ENCODE results near the gene RBMS1. TPM values are rescaled to one million over a fixed set of nuclear protein-coding genes. Genes with fewer than 3 reads are reported as not detected.

The RBMS1 gene
- total and polyA plus RNA-seq, 7 donors = 8.4 to 43.2 (median 24.1) TPM

DNA sequence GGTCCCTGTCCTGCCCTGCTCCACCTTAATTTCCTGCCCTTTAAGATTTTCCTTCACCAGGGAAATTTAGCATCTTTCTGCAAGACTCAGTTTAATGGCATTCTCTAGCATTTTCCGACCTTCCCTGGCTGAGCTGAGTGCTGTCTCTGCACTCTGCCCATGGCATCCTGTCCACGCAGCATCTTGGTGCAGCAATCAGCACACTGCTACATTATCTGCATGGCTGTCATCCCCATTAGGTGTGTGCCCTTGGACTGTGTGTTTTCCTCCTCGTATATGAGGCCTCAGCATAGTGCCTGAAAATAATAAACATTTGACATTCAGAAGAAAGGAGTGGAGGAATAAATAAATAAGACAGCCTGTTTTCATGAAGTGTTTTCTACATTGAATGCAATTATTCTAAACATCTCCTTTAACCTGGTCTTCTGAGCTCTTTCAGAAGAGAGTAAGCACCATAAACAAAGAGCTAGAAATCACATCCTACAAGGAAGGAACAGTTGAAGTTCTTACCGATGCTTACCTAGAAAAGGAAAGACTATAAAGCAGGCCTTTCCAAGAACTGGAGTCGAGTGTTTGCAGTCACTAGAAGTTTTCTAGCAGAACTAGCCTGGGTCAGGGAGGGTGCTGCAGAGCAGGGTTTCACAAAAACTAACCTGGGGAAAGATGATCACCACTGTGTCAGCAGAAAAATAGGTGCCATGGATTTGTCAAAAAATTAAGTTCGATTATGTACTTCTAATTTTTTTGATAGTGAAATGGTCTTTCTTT is 162.2 kb downstream of the RBMS1 start:
- no peak overlapping the region for H3K4me3 ChIP-seq
- peaks cover 81% of the 10 kb centered on the region for H3K4me1 ChIP-seq
- 44 to 65% (median 50%) methylated on average over 6 of the region's 6 CpGs for WGBS, 3 donors
- no peaks in the 10 kb centered on the region for H3K27me3 ChIP-seq (ENCODE audit: insufficient read depth in 3 of 3, low read length in 2 of 3)
- TF ChIP-seq, protein P1, sequence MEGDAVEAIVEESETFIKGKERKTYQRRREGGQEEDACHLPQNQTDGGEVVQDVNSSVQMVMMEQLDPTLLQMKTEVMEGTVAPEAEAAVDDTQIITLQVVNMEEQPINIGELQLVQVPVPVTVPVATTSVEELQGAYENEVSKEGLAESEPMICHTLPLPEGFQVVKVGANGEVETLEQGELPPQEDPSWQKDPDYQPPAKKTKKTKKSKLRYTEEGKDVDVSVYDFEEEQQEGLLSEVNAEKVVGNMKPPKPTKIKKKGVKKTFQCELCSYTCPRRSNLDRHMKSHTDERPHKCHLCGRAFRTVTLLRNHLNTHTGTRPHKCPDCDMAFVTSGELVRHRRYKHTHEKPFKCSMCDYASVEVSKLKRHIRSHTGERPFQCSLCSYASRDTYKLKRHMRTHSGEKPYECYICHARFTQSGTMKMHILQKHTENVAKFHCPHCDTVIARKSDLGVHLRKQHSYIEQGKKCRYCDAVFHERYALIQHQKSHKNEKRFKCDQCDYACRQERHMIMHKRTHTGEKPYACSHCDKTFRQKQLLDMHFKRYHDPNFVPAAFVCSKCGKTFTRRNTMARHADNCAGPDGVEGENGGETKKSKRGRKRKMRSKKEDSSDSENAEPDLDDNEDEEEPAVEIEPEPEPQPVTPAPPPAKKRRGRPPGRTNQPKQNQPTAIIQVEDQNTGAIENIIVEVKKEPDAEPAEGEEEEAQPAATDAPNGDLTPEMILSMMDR (IDR thresholded peaks at IDR 0.05) = no peak
- no peaks in the 10 kb centered on the region for H3K36me3 ChIP-seq (ENCODE audit: insufficient read depth in 1 of 2, low read depth in 1 of 2)
- intact Hi-C loops (cut with DNase I) = no loop called here
- H3K9me3 ChIP-seq = no peaks in the 10 kb centered on the region
- ATAC-seq (peak in 1 of 4 donors; percentile 48), DNase-seq (no peak)
- no peak overlapping the region for H3K27ac ChIP-seq

DNA sequence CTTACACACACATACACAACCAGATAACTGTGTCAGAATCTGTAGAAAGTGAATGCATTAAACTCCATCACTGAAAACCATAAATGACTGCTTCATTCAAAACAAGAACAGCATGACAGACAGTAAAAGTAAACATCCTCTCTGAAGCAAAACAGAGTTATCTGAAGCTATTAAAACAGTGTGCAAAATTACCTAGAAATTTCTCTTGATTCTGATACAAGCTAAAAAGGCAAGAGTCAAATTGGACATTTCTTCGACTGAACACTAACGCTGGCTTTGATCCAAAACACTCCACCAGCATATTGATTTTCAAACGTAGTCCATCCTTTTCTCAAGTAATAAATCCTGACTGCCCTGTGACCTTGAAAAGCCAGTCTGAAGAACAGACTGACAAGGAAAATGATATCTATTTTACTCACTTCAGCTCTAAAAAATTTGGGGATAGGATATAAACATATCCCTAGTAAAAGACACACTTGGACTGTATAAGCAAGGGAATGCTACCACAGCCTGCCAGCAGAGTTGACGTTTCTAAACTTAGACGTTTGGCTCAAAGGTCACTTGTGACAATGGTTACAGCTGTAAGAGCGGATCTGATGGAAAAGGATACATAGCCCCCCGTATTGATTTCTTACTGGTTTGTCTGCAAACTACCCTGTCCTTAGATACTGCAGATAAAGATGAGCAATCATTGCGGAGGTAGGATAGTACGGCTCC is 164.6 kb downstream of the RBMS1 start:
- H3K27me3 ChIP-seq (ENCODE audit: insufficient read depth in 3 of 3, low read length in 2 of 3) = no peaks in the 10 kb centered on the region
- H3K36me3 ChIP-seq (ENCODE audit: insufficient read depth in 1 of 2, low read depth in 1 of 2) = no peaks in the 10 kb centered on the region
- peak; percentile 36 to 80 (median 62) for ATAC-seq
- DNase-seq = no peak
- H3K4me3 ChIP-seq = no peak overlapping the region
- intact Hi-C loops (cut with DNase I) = loop anchor here (10.0 kb wide), 3 partner anchors 76 to 646 kb away; partner anchors contain the start of gene RBMS1 (in 1 of the 2)
- no peaks in the 10 kb centered on the region for H3K9me3 ChIP-seq
- H3K4me1 ChIP-seq = peaks cover 78% of the 10 kb centered on the region
- no peak overlapping the region for H3K27ac ChIP-seq
- WGBS, 3 donors = 27 to 32% (median 31%) methylated on average over 9 of the region's 9 CpGs
- TF ChIP-seq, protein P1 (IDR thresholded peaks at IDR 0.05) = no peak

DNA sequence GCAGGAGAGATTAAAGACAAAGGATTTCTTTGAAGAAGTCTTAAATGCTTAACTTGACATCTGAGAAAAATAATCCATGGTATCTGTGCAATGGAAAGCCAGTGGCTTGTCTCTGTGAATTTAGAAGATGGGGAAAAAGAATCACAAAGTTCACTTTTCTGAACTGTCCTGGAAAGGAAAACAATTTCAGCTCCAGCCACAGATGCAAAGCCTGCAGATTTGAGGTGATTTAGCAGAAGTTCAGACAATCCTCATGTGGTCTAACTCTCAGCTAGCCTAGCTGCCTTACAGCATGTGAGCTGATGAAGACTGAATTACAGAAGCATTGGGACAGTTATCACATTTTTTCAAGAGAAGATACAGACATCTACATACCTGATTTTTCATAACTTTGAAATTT is 166.8 kb downstream of the RBMS1 start:
- TF ChIP-seq, protein P1 (IDR thresholded peaks at IDR 0.05) = no peak
- H3K36me3 ChIP-seq (ENCODE audit: insufficient read depth in 1 of 2, low read depth in 1 of 2) = no peaks in the 10 kb centered on the region
- no peak for DNase-seq
- ATAC-seq = no peak
- no peak overlapping the region for H3K27ac ChIP-seq
- H3K4me3 ChIP-seq = no peak overlapping the region
- no peaks in the 10 kb centered on the region for H3K27me3 ChIP-seq (ENCODE audit: insufficient read depth in 3 of 3, low read length in 2 of 3)
- no peaks in the 10 kb centered on the region for H3K9me3 ChIP-seq
- intact Hi-C loops (cut with DNase I) = loop anchor here (10.0 kb wide), 3 partner anchors 78 to 648 kb away; partner anchors contain the start of gene RBMS1 (in 1 of the 2)
- H3K4me1 ChIP-seq = peaks cover 67% of the 10 kb centered on the region

DNA sequence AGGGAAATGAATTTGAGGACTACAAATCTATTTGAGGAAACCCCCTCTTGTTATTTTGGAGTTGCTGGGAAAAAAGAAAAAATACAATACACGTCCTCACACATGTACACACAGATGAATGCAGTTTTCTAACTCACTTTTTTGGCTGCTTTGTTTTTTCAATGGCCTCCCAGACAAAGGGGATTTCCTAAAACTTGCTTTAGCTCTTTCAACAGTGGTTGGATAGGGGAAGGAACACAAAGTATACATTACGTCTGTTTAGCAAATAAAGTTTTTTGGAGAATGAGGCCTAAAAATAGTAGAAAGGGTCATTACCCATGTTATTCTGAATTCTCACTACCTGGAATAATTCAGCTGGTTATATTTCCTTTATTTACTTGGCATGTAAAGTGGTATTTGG is 168.2 kb downstream of the RBMS1 start:
- WGBS, 3 donors = 75 to 86% (median 77%) methylated on average over 2 of the region's 2 CpGs
- Histone ChIP-seq H3K4me3 (no peak overlapping the region), H3K9me3 (no peaks in the 10 kb centered on the region), H3K36me3 (ENCODE audit: insufficient read depth in 1 of 2, low read depth in 1 of 2) (no peaks in the 10 kb centered on the region), H3K4me1 (peaks cover 58% of the 10 kb centered on the region), H3K27me3 (ENCODE audit: insufficient read depth in 3 of 3, low read length in 2 of 3) (no peaks in the 10 kb centered on the region), H3K27ac (peak overlapping the region; percentile 9)
- DNase-seq = no peak
- intact Hi-C loops (cut with DNase I) = loop anchor here (10.0 kb wide), 3 partner anchors 79 to 649 kb away; partner anchors contain the start of gene RBMS1 (in 1 of the 2)
- TF ChIP-seq, protein P1 (IDR thresholded peaks at IDR 0.05) = no peak
- ATAC-seq = no peak
